ENCODE results near the gene L3MBTL1. TPM values are rescaled to one million over a fixed set of nuclear protein-coding genes. Genes with fewer than 3 reads are reported as not detected.

The L3MBTL1 gene
- total RNA-seq, 2 donors from 2014 or later: 7.6 to 11.5 TPM

GRCh38 chr20:43545837-43546578 lies 38.5 kb downstream of the L3MBTL1 start:
- intact Hi-C loops (cut with DNase I, micrococcal nuclease): no loop called here
- DNase-seq (no peak), ATAC-seq (no peak)

- DNase-seq: no peak
- ATAC-seq: no peak
- intact Hi-C loops (cut with DNase I, micrococcal nuclease): no loop called here
Measured at GRCh38 chr20:43548273-43548880, 40.9 kb downstream of the L3MBTL1 start.

- peak; percentile 13 for ATAC-seq
- no peak for DNase-seq
- intact Hi-C loops (cut with DNase I, micrococcal nuclease): no loop called here
Measured at GRCh38 chr20:43549416-43550065, 42.0 kb downstream of the L3MBTL1 start.

- DNase-seq (peak; percentile 45 to 49), ATAC-seq (peak; percentile 93)
- intact Hi-C loops (cut with DNase I, micrococcal nuclease): no loop called here
Measured at GRCh38 chr20:43550456-43550855, 43.0 kb downstream of the L3MBTL1 start.

GRCh38 chr20:43554369-43554768 lies 46.9 kb downstream of the L3MBTL1 start:
- ATAC-seq: no peak
- DNase-seq: no peak

GRCh38 chr20:43558412-43559146 lies 51.1 kb downstream of the L3MBTL1 start, which contains the start of gene SGK2:
SGK2 (plus strand) TSS chr20:43559027; CDS start chr20:43566496, 7,469 bp downstream.
- intact Hi-C loops (cut with DNase I, micrococcal nuclease): no loop called here
- DNase-seq (peak; percentile 78 to 89), ATAC-seq (peak; percentile 73)

More at GRCh38 chr20:43554369-43554768, 46.9 kb downstream of the L3MBTL1 start:
- intact Hi-C loops (cut with DNase I, micrococcal nuclease): no loop called here

- ATAC-seq (no peak), DNase-seq (peak in 1 of 2 donors; percentile 33)
- intact Hi-C loops (cut with DNase I, micrococcal nuclease): no loop called here
Measured at GRCh38 chr20:43559147-43559987, 51.9 kb downstream of the L3MBTL1 start.

GRCh38 chr20:43560974-43561373 lies 53.5 kb downstream of the L3MBTL1 start:
- ATAC-seq (no peak), DNase-seq (no peak)
- intact Hi-C loops (cut with DNase I, micrococcal nuclease): no loop called here

- intact Hi-C loops (cut with DNase I, micrococcal nuclease): no loop called here
- ATAC-seq (no peak), DNase-seq (no peak)
Measured at GRCh38 chr20:43563429-43563828, 55.9 kb downstream of the L3MBTL1 start.

- no peak for DNase-seq
- intact Hi-C loops (cut with DNase I, micrococcal nuclease): no loop called here
- no peak for ATAC-seq
Measured at GRCh38 chr20:43563991-43564390, 56.5 kb downstream of the L3MBTL1 start.

- DNase-seq (no peak), ATAC-seq (no peak)
- intact Hi-C loops (cut with DNase I, micrococcal nuclease): no loop called here
Measured at GRCh38 chr20:43564455-43564854, 57.0 kb downstream of the L3MBTL1 start.

- DNase-seq: no peak
- intact Hi-C loops (cut with DNase I, micrococcal nuclease): no loop called here
- ATAC-seq: no peak
Measured at GRCh38 chr20:43564993-43565757, 57.7 kb downstream of the L3MBTL1 start.

GRCh38 chr20:43565758-43566104 lies 58.2 kb downstream of the L3MBTL1 start:
- intact Hi-C loops (cut with DNase I, micrococcal nuclease): no loop called here
- ATAC-seq (no peak), DNase-seq (no peak)

- intact Hi-C loops (cut with DNase I, micrococcal nuclease): no loop called here
- DNase-seq: no peak
- no peak for ATAC-seq
Measured at GRCh38 chr20:43567477-43567876, 60.0 kb downstream of the L3MBTL1 start.

- DNase-seq: no peak
- intact Hi-C loops (cut with DNase I, micrococcal nuclease): no loop called here
- no peak for ATAC-seq
Measured at GRCh38 chr20:43568706-43569105, 61.2 kb downstream of the L3MBTL1 start.

GRCh38 chr20:43569282-43569681 lies 61.8 kb downstream of the L3MBTL1 start:
- intact Hi-C loops (cut with DNase I, micrococcal nuclease): no loop called here
- DNase-seq: no peak
- no peak for ATAC-seq

- intact Hi-C loops (cut with DNase I, micrococcal nuclease): no loop called here
- DNase-seq (peak; percentile 79 to 81), ATAC-seq (peak; percentile 90)
Measured at GRCh38 chr20:43570496-43570895, 63.0 kb downstream of the L3MBTL1 start.

- DNase-seq (no peak), ATAC-seq (no peak)
- intact Hi-C loops (cut with DNase I, micrococcal nuclease): no loop called here
Measured at GRCh38 chr20:43571310-43571709, 63.8 kb downstream of the L3MBTL1 start.
